GM06990 (cell line): ENCODE results near the gene IL10.

Experiments
- DNase-seq: peaks from one replicate; pipeline ENCODE4 v3.0.0-alpha.2; 2011; ENCODE audit not compliant: insufficient read length; ENCODE audit errors: extremely low read depth
- H3K27me3 ChIP-seq: replicated peaks from 2 replicates; pipeline ENCODE4 v1.6.0; 2011; ENCODE audit warnings: low read length; ENCODE audit not compliant: control insufficient read depth, insufficient read depth
- H3K36me3 ChIP-seq: 2 replicates; pipeline ENCODE4 v1.5.1; 2011; ENCODE audit warnings: low read length; ENCODE audit not compliant: control insufficient read depth, insufficient read depth
- H3K4me3 ChIP-seq: replicated peaks from 2 replicates; pipeline ENCODE4 v1.5.1; 2011; ENCODE audit warnings: low read depth, mild to moderate bottlenecking, control low read depth, low read length
- CTCF ChIP-seq: IDR thresholded peaks from 2 replicates; pipeline ENCODE4 v1.5.1; 2011; ENCODE audit warnings: low read length, control low read depth, mild to moderate bottlenecking, inconsistent platforms; ENCODE audit not compliant: insufficient read depth, poor library complexity, severe bottlenecking

The IL10 gene

GRCh38 chr1:206735553-206736031, 36.7 kb downstream of the IL10 start:
- Histone ChIP-seq H3K36me3 (peaks cover 30% of the 10 kb centered on the region), H3K4me3 (no peak overlapping the region), H3K27me3 (no peaks in the 10 kb centered on the region)
- no peak for TF ChIP-seq CTCF
- no peak for DNase-seq

GRCh38 chr1:206734499-206735142, 37.7 kb downstream of the IL10 start:
- peak; percentile 97 for TF ChIP-seq CTCF
- no peak for DNase-seq
- Histone ChIP-seq H3K36me3 (peaks cover 39% of the 10 kb centered on the region), H3K4me3 (no peak overlapping the region), H3K27me3 (no peaks in the 10 kb centered on the region)

DNA sequence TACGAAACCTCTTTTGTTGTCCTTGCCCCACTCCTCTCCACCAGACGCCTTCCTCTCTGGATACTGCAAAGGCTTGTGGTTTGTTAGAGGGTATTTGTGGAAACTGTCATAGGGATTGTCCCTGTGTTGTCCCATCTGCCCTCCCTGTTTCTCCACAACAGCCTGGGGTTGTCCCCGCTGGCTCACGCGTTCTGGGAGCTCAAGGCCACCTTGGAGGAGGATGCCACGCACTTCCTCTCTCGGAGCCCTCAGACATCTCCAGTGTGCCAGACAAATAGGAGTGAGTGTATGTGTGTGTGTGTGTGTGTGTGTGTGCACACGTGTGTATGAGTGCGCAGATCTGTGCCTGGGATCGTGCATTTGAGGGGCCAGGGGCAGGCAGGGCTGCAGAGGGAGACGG, 39.3 kb downstream of the IL10 start:
- peaks cover 51% of the 10 kb centered on the region for H3K36me3 ChIP-seq
- TF ChIP-seq CTCF, result no peak
- DNase-seq, result no peak
- no peak overlapping the region for H3K4me3 ChIP-seq
- no peaks in the 10 kb centered on the region for H3K27me3 ChIP-seq

GRCh38 chr1:206732508-206732907, 39.8 kb downstream of the IL10 start:
- Histone ChIP-seq H3K4me3 (no peak overlapping the region), H3K36me3 (peaks cover 51% of the 10 kb centered on the region), H3K27me3 (no peaks in the 10 kb centered on the region)
- DNase-seq, result no peak
- TF ChIP-seq CTCF, result no peak

DNA sequence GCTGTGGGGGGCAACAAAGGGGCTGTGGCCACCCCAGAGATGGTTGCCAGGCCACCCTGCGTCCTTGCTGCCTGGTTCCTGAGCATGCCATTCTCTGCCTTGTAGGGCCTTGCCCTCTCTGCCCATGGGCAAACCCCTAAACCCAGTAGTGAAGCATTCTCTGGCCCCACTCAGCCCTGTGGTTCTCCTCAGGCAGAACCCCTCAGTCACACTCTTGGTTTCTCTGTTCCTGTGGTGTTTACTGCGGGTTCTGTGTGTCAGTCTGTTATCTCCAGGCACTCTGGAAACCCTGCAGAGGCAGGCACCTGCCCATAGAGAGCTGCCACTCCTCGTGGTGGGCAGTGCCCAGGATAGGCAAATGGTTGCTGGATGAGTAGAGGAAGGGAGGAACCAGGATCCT, 42.8 kb downstream of the IL10 start:
- no peak for TF ChIP-seq CTCF
- Histone ChIP-seq H3K4me3 (no peak overlapping the region), H3K36me3 (peaks cover 41% of the 10 kb centered on the region), H3K27me3 (no peaks in the 10 kb centered on the region)
- DNase-seq, result no peak

GRCh38 chr1:206729050-206729449, 43.2 kb downstream of the IL10 start:
- H3K27me3 ChIP-seq, result no peaks in the 10 kb centered on the region
- no peak for TF ChIP-seq CTCF
- H3K4me3 ChIP-seq, result no peak overlapping the region
- peaks cover 41% of the 10 kb centered on the region for H3K36me3 ChIP-seq
- no peak for DNase-seq
